CD14-positive monocyte (primary cell): ENCODE data around the gene LPCAT1. TPM values are rescaled to one million over a fixed set of nuclear protein-coding genes. Genes with fewer than 3 reads are reported as not detected.

Source experiments
- DNase-seq, 3 donors: peaks; one replicate each; pipeline ENCODE4 v3.0.0-alpha.2; 2011 to 2022
- H2AFZ ChIP-seq: 2 replicates; pipeline ENCODE4 v1.6.0; 2012; ENCODE audit warnings: mild to moderate bottlenecking, low read depth, low read length, inconsistent platforms; ENCODE audit not compliant: insufficient read depth, poor library complexity, severe bottlenecking
- H3K27ac ChIP-seq, 2 donors: 1 replicate in 1 of 2; 2 replicates in 1 of 2; pipeline ENCODE4 v1.5.1; 2012 to 2013; ENCODE audit warnings: low read length in 2 of 2, control low read depth in 1 of 2, inconsistent platforms in 1 of 2, low read depth in 1 of 2, mild to moderate bottlenecking in 1 of 2
- H3K27me3 ChIP-seq, 2 donors: one replicate each; pipeline versions ENCODE4 v1.6.0 to v1.6.1; 2011 to 2013; ENCODE audit warnings: low read length in 2 of 2; ENCODE audit not compliant: control insufficient read depth in 2 of 2, insufficient read depth in 2 of 2
- H3K36me3 ChIP-seq, 2 donors: replicated peaks in 1 of 2; 1 replicate in 1 of 2; 2 replicates in 1 of 2; pipeline versions ENCODE4 v1.5.1 to v1.6.1; 2012 to 2013; ENCODE audit warnings: low read length in 2 of 2, control low read depth in 1 of 2, inconsistent platforms in 1 of 2, mild to moderate bottlenecking in 1 of 2; ENCODE audit not compliant: insufficient read depth in 2 of 2, control insufficient read depth in 1 of 2
- H3K4me1 ChIP-seq, 2 donors: 1 replicate in 1 of 2; 2 replicates in 1 of 2; pipeline versions ENCODE4 v1.5.1 to v1.6.1; 2012 to 2013; ENCODE audit warnings: low read length in 2 of 2, control low read depth in 1 of 2, inconsistent platforms in 1 of 2, mild to moderate bottlenecking in 1 of 2, moderate library complexity in 1 of 2; ENCODE audit not compliant: insufficient read depth in 2 of 2, control insufficient read depth in 1 of 2
- H3K4me2 ChIP-seq: replicated peaks from 2 replicates; pipeline ENCODE3; 2012; ENCODE audit warnings: low read length, moderate library complexity, mild to moderate bottlenecking; ENCODE audit not compliant: poor library complexity, severe bottlenecking; ENCODE audit errors: extremely low read depth
- H3K4me3 ChIP-seq, 3 experiments: fragments of 200-600 bp in 1 of 3; sonication (generic) in 1 of 3; replicated peaks in 1 of 3; 1 replicate in 2 of 3; 2 replicates in 1 of 3; pipeline ENCODE4 v1.5.1; 2011 to 2013; ENCODE audit warnings: low read length in 3 of 3, mild to moderate bottlenecking in 3 of 3, control low read depth in 2 of 3, low read depth in 2 of 3, inconsistent platforms in 1 of 3, moderate library complexity in 1 of 3
- H3K79me2 ChIP-seq: 2 replicates; pipeline ENCODE4 v1.6.0; 2012; ENCODE audit warnings: mild to moderate bottlenecking, control low read depth, inconsistent platforms, low read length, moderate library complexity; ENCODE audit not compliant: insufficient read depth
- H3K9ac ChIP-seq: 2 replicates; pipeline ENCODE4 v1.6.0; 2017; ENCODE audit warnings: low read length, mild to moderate bottlenecking; ENCODE audit not compliant: insufficient read depth, poor library complexity, severe bottlenecking
- H3K9me3 ChIP-seq, 2 donors: replicated peaks in 1 of 2; 1 replicate in 1 of 2; 2 replicates in 1 of 2; pipeline versions ENCODE4 v1.5.1 to v1.6.1; 2012 to 2013; ENCODE audit warnings: low read length in 2 of 2, control low read depth in 1 of 2; ENCODE audit not compliant: control insufficient read depth in 1 of 2, insufficient read depth in 1 of 2
- H4K20me1 ChIP-seq: 2 replicates; pipeline ENCODE4 v1.6.0; 2012; ENCODE audit warnings: mild to moderate bottlenecking, low read length, control low read depth, moderate library complexity; ENCODE audit not compliant: insufficient read depth
- H3K27ac Mint-ChIP-seq, 7 donors: one replicate each; pipeline ENCODE4 v1.8.0; 2020; ENCODE audit warnings: mild to moderate bottlenecking in 7 of 7, mixed read lengths in 7 of 7, moderate library complexity in 6 of 7, inconsistent platforms in 2 of 7
- H3K27me3 Mint-ChIP-seq, 3 donors: one replicate each; pipeline ENCODE4 v1.8.0; 2021 to 2022; ENCODE audit warnings: low read depth in 3 of 3, mild to moderate bottlenecking in 3 of 3, mixed read lengths in 3 of 3, moderate library complexity in 3 of 3, inconsistent platforms in 1 of 3
- H3K36me3 Mint-ChIP-seq, 2 donors: one replicate each; pipeline ENCODE4 v1.8.0; 2020; ENCODE audit warnings: mixed read lengths in 2 of 2, inconsistent platforms in 1 of 2, mild to moderate bottlenecking in 1 of 2
- H3K4me1 Mint-ChIP-seq: one replicate; pipeline ENCODE4 v1.8.0; 2020; ENCODE audit warnings: mild to moderate bottlenecking, mixed read lengths
- H3K4me3 Mint-ChIP-seq, 2 donors: one replicate each; pipeline ENCODE4 v1.8.0; 2020; ENCODE audit warnings: mild to moderate bottlenecking in 2 of 2, mixed read lengths in 2 of 2, moderate library complexity in 1 of 2
- H3K9me3 Mint-ChIP-seq, 7 donors: one replicate each; pipeline ENCODE4 v1.8.0; 2020 to 2022; ENCODE audit warnings: mixed read lengths in 7 of 7, mild to moderate bottlenecking in 6 of 7, moderate library complexity in 6 of 7, inconsistent platforms in 2 of 7
- WGBS: methylation state at CpG from one replicate; pipeline ENCODE4 v1.1.5; 2013; ENCODE audit warnings: missing lambda C conversion rate; ENCODE audit not compliant: insufficient coverage; 5-methylcytosine and 5-hydroxymethylcytosine counted together
- intact Hi-C, 2 donors: fragments of 100-400 bp; cut with micrococcal nuclease; formaldehyde crosslinking; loops; one replicate each; pipeline versions ENCODE4 v1.15.0 to v1.15.1; 2023
- polyA plus RNA-seq, 3 donors: library from polyadenylated mRNA; depleted of rRNA in 1 of 3; unstranded in 2 of 3; stranded (reverse) in 1 of 3; fragments of 300-500 nt in 2 of 3; fragments of >200 nt in 1 of 3; fragmentation: Illumina TruSeq in 2 of 3; gene quantifications; 1 replicate in 2 of 3; 2 replicates in 1 of 3; pipeline ENCODE4 v1.2.3, GENCODE V29; 2012 to 2021
- TF ChIP-seq, protein P1 (sequence below): fragments of 200-600 bp; IDR thresholded peaks from one replicate; pipeline ENCODE4 v1.8.0; 2022; ENCODE audit warnings: antibody characterized with exemption, mild to moderate bottlenecking

Gene LPCAT1
- polyA plus RNA-seq, 3 donors, result 34.1 to 53.9 (median 34.8) TPM

- H3K27ac Mint-ChIP-seq, result peak overlapping the region in 4 of 7 donors; percentile 66 to 85 (median 80)
These were observed 53.0 kb downstream of the LPCAT1 start for GRCh38 chr5:1470762-1471211.

DNA sequence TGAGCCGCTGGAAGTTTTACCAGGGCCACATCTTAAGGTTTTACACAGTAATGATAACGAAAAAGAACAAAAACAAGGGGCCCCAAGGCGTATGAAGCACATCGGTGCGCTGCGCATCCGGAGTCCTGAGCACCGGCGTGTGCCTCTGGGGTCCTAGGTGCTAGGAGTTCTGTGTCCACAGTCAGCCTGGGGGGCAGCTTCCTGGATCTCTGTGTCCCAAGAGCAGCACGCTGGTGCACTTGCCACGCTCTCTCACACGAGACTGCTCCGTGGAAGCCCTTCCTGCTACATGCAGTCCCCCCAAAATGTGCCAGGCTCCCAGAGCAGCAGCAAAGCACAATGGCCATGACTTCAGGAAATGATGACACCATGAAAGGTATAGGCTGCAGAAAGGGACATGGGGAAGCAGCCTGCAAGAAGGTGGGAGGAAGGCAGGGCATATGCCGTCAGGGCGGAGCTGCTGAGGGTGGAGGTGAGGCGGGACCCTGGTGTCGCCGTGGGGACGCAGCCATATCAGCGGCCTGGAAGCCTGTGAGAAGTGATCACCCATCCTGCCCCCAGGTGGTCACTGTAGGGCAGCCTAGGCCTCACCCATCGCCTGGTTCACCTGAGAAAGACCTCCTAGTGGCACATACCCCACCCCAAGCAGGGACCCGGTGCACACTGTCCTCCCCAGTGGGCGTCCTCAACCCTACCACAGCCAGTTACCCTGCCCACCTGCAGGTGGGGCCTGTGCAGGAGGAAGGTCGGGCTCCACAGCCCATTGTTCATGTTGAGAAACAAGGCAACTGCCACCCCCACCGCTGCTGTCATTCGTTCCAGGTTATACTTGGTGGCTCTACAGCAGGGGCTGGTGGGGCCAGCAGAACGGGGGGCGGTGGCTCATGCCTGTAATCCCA, 54.9 kb downstream of the LPCAT1 start:
- H3K9me3 ChIP-seq, result peaks cover 18% of the 10 kb centered on the region in 2 donors
- H3K27ac Mint-ChIP-seq, result peak overlapping the region in 5 of 7 donors; percentile 24 to 85 (median 73)
- intact Hi-C loops, result loop anchor here in 1 of 2 donors (10.0 kb wide), 1 partner anchor 176 kb away; no protein-coding TSS in a partner anchor
- H3K9ac ChIP-seq, result no peak overlapping the region
- H3K4me3 Mint-ChIP-seq, result no peak overlapping the region
- H3K27me3 ChIP-seq, result no peaks in the 10 kb centered on the region
- H3K4me1 Mint-ChIP-seq, result peaks cover 2% of the 10 kb centered on the region
- H3K4me1 ChIP-seq, result no peaks in the 10 kb centered on the region
- H2AFZ ChIP-seq, result no peak overlapping the region
- H3K27ac ChIP-seq, result peak overlapping the region in 1 of 2 donors; percentile 61
- peaks cover 73 to 97% of the 10 kb centered on the region in 2 donors for H3K36me3 Mint-ChIP-seq
- no peak overlapping the region for H3K4me3 ChIP-seq
- TF ChIP-seq, protein P1, sequence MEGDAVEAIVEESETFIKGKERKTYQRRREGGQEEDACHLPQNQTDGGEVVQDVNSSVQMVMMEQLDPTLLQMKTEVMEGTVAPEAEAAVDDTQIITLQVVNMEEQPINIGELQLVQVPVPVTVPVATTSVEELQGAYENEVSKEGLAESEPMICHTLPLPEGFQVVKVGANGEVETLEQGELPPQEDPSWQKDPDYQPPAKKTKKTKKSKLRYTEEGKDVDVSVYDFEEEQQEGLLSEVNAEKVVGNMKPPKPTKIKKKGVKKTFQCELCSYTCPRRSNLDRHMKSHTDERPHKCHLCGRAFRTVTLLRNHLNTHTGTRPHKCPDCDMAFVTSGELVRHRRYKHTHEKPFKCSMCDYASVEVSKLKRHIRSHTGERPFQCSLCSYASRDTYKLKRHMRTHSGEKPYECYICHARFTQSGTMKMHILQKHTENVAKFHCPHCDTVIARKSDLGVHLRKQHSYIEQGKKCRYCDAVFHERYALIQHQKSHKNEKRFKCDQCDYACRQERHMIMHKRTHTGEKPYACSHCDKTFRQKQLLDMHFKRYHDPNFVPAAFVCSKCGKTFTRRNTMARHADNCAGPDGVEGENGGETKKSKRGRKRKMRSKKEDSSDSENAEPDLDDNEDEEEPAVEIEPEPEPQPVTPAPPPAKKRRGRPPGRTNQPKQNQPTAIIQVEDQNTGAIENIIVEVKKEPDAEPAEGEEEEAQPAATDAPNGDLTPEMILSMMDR, result peak; percentile 9
- DNase-seq, result no peak
- H3K4me2 ChIP-seq, result no peak overlapping the region
- H3K9me3 Mint-ChIP-seq, result peaks cover 2 to 24% (median 12%) of the 10 kb centered on the region in 7 donors
- H3K36me3 ChIP-seq, result peaks cover 60 to 93% of the 10 kb centered on the region in 2 donors
- no peaks in the 10 kb centered on the region for H3K79me2 ChIP-seq
- 93% methylated on average over 26 of the region's 28 CpGs for WGBS
- H3K27me3 Mint-ChIP-seq, result no peaks in the 10 kb centered on the region
- H4K20me1 ChIP-seq, result no peaks in the 10 kb centered on the region

More at GRCh38 chr5:1470762-1471211, 53.0 kb downstream of the LPCAT1 start:
- peaks cover 8 to 12% of the 10 kb centered on the region in 2 donors for H3K9me3 ChIP-seq
- WGBS, result 91% methylated on average over 14 of the region's 18 CpGs
- no peaks in the 10 kb centered on the region for H4K20me1 ChIP-seq
- H3K27me3 ChIP-seq, result no peaks in the 10 kb centered on the region
- H3K79me2 ChIP-seq, result no peaks in the 10 kb centered on the region
- TF ChIP-seq, protein P1, result no peak
- Mint-ChIP-seq H3K4me1 (peaks cover 13% of the 10 kb centered on the region), H3K36me3 (peaks cover 72 to 96% of the 10 kb centered on the region in 2 donors), H3K27me3 (no peaks in the 10 kb centered on the region), H3K4me3 (no peak overlapping the region), H3K9me3 (peaks cover 2 to 18% (median 8%) of the 10 kb centered on the region in 7 donors)
- H3K4me3 ChIP-seq, result no peak overlapping the region
- H3K27ac ChIP-seq, result peak overlapping the region in 1 of 2 donors; percentile 61
- no peak overlapping the region for H2AFZ ChIP-seq
- no peak overlapping the region for H3K9ac ChIP-seq
- no peak for DNase-seq
- H3K4me2 ChIP-seq, result no peak overlapping the region
- H3K36me3 ChIP-seq, result peaks cover 61 to 93% of the 10 kb centered on the region in 2 donors
- peaks cover 0 to 5% of the 10 kb centered on the region in 2 donors for H3K4me1 ChIP-seq
- intact Hi-C loops, result loop anchor here (10.0 kb wide), 2 partner anchors 126 to 366 kb away; partner anchors contain the start of gene CLPTM1L (in 1 of the 2)
